Ecto neural progenitor cell (in vitro differentiated cells): ENCODE results near the gene BTBD18.
"Not testable (repeated sequence)": the region's sequence is repeated elsewhere in the genome, so short reads cannot be mapped to it uniquely, and the experiment has no call there.

Source experiments
- DNase-seq: peaks from one replicate; pipeline ENCODE4 v3.0.0-alpha.2; 2018; ENCODE audit warnings: low spot score

The BTBD18 gene

DNA sequence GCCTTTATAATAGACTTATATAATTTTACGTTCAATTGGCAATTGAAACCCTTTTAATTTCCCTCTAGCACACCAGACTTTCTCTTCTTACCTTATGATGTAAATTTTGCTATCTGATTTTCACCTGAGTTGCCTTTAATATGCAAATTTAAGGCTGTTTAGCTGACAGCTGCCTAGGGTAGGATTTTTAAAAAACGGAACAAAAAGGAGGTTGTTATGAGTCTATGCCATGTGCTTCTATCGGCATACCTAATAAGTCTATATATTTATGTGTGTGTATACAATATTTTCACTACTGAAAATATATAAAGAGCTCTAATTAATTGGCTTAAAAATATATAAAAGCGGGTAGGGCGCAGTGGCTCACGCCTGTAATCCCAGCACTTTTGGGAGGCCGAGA lies 22.1 kb downstream of the BTBD18 start:
- DNase-seq, result no peak

DNA sequence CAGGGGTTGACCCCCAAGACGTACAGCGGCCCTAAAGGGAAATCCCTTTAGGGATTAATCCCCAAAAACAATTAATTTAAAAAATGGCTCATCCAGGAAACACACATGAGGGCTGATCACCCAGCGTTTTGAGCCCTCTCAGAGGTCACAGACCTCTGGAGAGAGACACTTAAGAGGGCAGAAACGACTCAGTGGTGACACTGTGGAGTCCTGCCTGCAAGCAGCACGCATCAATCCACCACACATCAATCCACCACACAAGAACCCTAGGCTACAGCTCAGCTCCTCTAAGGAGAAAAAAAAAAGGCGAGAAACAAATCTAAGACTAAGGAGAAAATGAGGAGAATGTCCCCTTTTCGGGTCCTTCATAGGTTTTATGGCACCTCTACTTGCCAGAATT lies 22.8 kb downstream of the BTBD18 start:
- no peak for DNase-seq

DNA sequence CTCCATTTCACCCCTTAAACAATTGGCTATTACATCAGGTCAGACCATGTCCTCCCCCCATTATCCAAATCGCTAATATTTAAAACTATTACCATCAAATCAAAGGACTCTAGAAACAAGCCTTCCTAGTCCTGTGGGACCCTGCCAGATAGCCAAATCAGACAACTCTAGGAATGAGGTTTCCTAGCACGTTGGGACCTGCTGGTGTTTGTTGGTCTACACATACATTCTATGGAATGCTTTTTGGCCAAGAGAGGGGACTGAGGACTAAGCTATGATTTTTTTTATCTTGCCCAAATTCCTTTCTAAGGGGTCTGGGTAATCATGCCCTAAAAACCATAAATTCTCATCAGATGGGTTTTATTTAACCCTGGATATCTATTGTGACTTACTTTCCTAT lies 24.4 kb downstream of the BTBD18 start:
- no peak for DNase-seq

DNA sequence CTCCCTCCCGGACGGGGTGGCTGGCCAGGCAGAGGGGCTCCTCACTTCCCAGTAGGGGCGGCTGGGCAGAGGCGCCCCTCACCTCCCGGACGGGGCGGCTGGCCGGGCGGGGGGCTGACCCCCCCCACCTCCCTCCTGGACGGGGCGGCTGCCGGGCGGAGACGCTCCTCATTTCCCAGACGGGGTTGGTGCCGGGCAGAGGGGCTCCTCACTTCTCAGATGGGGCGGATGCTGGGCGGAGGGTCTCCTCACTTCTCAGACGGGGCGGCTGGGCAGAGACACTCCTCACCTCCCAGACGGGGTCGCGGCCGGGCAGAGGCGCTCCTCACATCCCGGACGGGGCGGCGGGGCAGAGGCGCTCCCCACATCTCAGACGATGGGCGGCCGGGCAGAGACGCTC lies 34.9 kb downstream of the BTBD18 start:
- not testable (repeated sequence) for DNase-seq

DNA sequence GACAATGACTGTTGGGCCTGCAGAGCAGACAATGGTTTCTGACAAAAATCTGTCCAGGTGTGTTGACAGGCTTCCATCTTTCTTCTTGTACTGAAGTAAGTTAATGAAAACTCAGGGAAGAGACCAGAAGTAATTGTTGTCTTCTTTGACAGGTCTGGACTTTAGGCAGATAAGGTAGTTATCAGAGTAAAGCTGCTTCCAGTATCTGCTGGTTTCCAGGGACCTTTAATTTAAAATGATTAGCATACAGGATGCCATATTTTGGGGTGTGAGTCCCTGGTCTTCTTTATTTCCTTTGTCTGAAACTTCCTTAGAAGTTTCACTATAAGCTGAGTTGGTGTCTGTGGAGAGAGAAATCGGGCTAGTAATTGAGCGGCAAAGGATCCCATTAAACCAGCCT lies 37.8 kb downstream of the BTBD18 start:
- DNase-seq, result no peak

DNA sequence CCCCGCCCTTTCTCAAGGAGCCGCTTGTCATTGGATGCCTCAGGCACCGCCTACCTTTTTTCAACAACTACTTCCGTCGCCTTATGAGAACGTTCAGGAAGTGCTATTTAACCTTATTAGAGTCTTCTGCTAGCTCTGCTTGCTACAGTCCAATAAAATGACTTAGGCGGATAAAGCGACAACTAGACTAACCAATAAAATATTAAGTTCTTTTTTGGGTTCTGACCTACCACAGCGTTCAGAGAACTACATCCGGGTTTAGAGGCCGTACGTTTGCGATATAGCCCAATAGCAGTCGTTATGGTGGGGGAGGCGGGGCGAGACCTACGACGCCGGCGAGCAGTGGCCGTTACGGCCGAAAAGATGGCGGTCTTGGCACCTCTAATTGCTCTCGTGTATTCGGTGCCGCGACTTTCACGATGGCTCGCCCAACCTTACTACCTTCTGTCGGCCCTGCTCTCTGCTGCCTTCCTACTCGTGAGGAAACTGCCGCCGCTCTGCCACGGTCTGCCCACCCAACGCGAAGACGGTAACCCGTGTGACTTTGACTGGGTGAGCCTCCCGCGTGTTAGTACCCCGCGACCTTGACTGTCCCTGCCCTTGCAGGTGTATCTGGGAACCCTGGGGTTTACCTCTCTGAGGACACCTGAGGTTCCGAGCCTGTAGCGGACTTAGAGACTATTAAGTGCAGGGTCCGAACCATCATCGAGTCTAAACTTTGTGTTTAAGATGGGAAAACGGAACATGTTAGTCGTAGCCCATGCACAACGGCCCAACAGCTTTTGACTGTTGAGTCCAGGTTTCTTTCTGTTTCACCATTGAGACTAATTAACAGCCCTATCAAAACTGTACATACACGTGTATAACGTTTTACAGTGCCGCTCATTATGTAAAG lies 39.1 kb downstream of the BTBD18 start, which contains the start of gene TMX2:
Gene TMX2, plus strand, starts transcription at position 338 of the 895 bp plus-strand sequence. Its CDS starts 26 bp downstream, at position 364.
- peak; percentile 93 for DNase-seq

DNA sequence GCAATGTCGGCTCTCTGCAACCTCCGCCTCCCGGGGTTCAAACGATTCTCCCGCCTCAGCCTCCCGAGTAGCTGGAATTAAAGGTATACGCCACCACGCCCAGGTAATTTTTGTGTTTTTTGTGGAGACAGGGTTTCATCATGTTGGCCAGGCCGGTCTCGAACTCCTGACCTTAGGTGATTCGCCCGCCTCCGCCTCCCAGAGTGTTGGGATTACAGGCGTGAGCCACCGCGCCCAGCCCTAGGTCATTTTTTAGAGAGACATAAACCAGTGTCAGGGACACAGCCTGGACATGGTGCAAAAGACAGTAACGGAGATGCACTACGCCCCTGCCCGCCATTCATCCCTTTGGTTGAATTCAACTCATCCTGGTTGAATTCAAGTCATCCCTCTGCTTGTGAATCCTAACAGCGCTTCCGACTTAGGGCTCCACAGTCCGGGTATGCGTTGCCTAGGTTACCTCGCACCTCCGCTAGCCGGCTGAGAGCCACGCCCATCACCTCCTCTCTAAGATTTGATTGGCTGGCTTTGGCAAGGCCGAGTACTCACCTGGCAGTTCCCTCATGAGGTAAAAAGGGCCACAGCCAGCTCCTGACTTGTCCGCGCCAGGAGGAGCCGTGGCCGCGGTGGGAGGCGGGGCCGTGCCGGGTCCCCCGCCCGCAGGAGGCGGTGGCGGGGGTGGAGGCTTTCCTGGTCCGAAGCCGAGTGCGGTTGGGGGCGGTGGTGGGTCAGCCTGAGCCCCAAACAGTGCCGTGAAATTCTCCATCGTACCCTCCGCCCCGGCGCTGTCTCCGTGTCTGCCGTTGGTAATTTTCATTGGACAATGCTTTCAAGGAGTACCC lies 40.0 kb downstream of the BTBD18 start, which contains the start of gene MED19:
Gene MED19, minus strand, starts transcription at position 802 of the 842 bp plus-strand sequence. Its CDS starts 36 bp downstream, at position 766.
- peak; percentile 94 for DNase-seq

DNA sequence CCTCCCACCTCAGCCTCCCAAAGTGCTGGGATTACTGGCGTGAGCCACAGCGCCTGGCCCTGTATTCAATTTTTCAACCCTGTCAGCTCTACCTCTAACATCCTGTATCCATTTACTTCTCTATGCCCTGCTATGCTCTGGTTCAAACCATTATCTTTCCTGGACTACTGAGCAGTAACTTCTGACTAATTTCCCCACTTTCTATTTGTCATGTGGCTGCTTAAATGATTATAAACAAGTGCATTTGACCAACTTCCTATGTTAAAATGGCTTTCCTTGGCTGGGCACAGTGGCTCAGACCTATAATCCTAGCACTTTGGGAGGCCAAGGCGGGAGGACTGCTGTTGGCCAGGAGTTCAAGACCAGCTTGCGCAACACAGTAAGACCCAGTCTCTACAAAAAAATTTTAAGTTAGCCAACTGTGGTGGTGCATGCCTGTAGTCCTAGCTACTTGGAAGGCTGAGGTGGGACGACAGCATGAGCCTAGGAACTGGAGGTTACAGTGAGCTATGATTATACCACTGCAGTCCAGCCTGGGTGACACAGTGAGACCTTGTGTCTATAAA lies 41.7 kb downstream of the BTBD18 start:
- DNase-seq, result no peak

DNA sequence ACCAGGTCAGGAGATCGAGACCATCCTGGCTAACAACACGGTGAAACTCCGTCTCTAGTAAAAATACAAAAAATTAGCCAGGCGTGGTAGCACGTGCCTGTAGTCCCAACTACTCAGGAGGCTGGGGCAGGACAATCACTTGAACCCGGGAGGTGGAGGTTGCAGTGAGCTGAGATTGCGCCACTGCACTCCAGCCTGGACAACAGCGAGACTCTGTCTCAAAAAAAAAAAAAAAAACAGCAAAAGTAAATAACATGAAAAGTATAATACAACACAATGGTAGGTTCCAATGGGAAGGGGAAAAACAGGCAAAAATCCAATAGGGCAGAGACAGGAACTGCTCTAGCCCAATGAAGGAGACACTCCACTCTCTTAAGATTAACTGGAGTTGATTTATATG lies 46.2 kb downstream of the BTBD18 start:
- not testable (repeated sequence) for DNase-seq

DNA sequence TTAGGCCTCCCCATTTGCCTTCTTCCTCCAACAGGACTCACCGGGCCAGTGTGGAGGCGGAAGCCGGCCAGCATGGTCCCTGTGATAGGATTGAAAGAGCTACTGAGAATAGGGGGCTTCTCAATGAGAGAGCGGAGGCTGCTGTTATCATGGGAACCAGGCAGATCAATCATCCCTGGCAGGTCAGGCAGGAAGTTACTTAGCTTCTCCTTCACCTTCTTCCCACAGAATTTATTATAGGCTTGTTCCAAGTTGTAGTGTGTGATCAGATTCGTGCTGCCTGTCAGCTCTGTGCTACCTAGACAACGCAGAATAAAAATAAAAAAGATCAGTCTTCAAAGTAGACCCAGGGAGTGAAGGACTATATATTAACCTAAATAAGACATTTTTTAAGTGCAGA lies 46.7 kb downstream of the BTBD18 start:
- DNase-seq, result no peak

DNA sequence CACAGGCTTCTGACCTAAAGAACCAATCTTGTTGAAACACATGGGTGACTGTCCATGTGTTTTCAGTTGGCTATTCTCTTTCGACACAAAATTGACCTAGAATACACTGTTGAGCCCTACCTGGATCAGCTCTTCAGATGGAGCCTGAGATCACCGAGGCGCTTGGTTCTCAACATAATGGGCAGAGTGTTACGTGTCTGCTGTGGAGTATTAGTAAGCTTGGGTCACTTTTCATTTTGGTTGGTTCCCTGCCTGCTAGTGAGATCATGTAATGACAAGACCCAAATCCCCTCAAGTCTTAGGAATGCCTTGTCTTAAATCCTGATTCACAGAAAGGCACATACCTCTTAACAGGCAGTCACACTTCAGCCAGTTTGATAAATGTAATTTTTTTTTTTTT lies 48.3 kb downstream of the BTBD18 start:
- DNase-seq, result no peak

DNA sequence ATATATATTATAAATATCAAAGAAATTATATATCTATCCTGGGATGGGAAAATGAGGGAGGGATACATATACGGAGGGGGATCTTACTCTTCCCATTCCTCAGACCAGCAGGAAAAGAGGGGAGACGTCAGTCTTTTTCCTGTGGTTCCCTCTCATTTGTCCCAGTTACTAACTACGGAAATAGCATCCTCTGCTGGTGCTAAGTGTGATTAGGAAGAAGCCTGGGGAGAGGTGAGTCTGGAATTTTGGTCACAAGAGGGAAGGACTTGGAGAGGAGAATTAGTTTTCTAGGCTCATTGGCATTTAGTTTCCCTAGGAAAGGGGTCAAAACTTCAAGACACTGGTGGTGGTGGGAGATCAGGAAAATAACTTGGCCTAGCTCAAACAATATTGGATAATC lies 51.2 kb downstream of the BTBD18 start:
- DNase-seq, result no peak

DNA sequence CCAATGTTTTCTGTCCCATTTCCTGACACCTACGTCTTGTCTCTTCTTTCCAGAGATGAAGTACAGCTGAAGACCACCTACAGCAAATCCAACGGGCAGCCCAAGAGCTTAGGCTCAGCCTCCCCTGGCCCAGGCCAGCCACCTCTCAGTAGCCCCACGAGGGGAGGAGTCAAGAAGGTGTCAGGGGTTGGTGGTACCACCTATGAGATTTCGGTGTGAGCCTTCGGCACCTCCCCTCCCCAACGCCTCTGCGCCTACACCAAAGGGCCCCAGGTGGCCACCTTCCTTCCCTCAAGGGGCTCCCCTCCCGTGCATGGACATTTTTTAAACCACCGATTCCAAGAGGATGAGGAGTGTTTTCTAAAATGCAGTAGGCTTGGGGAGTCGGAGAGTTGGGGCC lies 51.8 kb downstream of the BTBD18 start:
- DNase-seq, result no peak

DNA sequence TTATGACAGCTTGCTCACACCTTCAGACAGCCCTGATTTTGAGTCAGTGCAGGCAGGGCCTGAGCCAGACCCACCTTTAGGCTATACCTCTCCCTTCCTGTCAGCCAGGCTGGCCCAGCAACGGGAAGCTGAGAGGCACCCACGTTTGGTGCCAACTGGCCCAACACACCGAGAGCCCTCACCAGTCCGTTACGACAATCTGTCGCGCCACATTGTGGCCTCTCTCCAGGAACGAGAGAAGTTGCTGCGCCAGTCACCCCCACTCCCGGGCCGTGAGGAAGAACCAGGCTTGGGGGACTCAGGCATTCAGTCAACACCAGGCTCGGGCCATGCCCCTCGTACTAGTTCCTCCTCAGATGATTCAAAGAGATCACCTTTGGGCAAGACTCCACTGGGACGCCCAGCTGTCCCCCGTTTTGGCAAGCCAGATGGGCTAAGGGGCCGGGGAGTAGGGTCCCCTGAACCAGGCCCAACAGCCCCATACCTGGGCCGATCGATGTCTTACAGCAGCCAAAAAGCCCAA lies 52.7 kb downstream of the BTBD18 start:
- DNase-seq, result no peak
